ENCODE measurements around the gene METTL27.
"Not testable (repeated sequence)": the region's sequence is repeated elsewhere in the genome, so short reads cannot be mapped to it uniquely, and the experiment has no call there.

The METTL27 gene

DNA sequence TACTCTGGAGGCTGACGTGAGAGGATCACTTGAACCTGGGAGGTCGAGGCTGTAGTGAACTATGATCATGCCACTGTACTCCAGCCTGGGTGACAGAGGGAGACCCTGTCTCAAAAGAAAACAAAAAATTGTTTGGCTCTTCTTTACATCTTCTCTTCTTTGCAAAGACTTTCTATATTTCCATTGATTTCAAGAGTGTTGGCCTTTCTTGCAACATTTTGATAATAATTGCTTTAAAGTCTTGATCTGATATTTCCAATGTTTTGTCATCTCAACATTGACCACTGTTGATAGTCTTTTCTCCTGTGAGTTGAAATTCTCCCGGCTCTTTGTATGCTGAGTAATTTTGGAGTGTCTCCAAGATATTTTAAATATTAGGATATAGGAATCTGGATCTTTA, 29.3 kb downstream of the METTL27 start:
- no peak for DNase-seq

DNA sequence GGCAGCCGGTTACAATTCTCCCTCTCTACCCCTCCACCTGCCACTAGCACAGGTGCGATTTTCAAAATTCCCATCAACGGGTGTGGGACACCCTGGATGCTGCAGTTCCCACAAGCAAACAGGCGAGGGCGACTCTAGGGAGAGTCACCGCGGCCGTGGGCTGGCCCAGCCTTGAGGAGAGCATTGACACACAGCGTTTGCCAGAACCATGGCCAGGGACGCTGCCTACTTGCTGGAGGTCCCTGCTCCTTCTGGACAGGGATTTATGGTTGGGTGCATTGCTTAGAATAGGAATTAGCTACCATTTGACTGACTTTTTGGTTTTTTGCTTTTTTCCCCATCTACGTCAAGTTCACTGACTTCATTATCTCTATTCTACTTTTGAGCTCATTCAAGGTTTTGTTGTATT, 30.6 kb downstream of the METTL27 start:
- DNase-seq, result peak; percentile 64 to 75

DNA sequence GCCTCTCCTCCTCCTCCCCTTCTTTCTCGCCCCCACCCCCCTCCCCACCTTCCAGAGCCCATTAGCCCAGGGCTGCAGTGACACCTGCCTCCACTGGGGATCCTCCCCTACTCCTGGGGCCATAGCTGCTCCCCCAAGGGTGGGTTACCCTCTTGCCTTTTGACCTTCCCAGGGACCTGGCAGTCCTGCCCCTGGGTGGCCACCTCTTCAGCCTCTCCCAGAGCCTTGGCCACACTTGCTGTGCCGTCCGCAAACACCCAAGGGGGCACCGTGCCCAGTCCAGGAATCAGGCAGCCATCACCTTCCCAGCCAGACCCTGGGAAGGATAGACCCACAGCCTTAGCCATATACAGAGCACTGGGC, 31.3 kb downstream of the METTL27 start:
- DNase-seq, result no peak

DNA sequence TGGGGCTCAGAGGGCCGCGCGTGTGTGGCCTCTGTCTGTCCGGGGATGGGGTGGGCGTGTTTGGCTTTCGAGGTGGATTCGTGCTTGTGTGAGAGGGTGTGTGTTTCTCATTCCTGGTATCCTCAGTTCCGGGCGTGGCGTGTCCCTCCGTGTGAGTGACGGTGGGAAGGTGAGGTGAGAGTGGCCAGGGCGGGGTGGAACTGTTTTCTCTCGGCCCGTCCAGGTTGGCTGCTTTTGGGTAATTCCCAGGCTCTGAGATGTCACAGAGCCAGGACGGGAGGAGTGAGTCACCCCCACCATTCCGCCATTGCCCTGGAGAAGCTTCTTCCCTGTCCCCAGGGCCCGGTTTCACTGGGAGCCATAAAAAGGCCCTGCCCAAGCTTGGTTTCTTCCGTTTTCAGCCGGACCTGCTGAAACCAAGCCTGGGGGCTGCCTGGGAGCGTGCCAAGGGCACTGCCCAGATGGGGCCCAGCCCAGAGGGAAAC, 32.8 kb downstream of the METTL27 start:
- no peak for DNase-seq

DNA sequence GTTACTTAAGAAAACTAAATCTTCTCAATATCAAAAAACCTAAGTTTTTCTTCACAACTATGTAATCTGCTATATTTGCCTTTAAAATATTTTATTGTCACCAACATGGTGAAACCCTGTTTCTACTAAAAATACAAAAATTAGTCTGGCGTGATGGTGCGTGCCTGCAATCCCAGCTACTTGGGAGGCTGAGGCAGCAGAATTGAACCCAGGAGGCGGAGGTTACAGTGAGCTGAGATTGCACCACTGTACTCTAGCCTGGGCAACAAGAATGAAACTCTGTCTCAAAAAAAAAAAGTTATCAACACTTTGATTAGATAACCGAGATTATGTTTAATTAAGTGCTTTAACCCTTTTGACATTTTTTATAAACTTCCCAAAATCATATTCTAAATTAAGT, 39.9 kb downstream of the METTL27 start:
- no peak for DNase-seq

DNA sequence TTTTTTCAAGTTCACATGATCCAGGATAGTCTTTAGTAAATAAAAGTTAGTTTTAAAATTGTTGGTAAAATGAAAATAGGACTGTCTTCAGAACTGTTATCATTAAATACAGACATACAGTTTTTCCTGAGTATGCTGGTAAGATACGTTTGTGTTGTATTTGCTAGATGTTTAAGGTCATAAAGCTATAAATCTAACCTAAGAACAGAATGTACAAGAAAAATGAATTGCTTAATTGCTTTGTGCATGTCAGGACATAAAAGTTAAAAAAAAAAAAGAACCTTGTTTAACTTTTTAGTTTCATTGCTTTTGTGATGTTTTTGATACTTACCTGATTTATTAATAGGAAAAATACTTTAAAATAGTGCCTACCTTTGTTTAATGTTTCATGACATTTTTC, 40.7 kb downstream of the METTL27 start:
- no peak for DNase-seq

DNA sequence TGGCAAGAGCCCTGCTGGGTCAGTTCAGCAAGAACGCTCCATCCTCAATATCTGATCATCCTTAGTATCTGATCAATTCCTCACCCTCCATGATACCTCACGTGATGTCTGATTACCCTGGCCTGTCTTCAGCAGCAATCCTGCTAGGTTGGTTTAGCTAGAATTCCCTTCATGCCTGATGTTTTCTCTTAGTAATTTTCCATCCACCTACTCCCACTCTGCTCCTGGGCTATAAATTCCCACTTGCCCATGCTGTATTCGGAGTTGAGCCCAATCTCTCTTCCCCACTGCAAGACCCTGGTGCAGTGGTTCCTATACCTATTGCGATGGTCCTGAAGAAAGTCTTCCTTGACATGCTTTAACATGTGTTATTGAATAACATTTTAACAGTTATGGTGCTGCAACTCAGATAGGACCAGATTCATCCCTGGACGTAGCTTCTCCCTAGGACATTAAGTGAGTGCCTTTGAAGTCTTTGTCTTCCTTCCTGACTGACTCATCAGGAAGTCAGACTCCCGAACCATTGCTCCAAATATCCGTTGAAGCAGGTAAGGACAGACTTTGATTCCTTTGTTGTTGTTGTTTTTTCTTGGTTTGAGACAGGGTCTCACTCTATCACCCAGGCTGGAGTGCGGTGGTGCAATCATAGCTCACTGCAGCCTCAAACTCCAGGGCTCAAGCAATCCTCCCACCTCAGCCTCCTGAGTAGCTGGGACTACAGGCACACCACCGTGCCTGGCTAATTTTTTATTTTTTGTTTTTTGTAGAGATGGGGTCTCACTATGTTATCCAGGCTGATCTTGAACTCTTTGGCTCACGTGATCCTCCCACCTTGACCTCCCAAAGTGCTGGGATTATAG, 42.8 kb downstream of the METTL27 start:
- DNase-seq, result no peak

DNA sequence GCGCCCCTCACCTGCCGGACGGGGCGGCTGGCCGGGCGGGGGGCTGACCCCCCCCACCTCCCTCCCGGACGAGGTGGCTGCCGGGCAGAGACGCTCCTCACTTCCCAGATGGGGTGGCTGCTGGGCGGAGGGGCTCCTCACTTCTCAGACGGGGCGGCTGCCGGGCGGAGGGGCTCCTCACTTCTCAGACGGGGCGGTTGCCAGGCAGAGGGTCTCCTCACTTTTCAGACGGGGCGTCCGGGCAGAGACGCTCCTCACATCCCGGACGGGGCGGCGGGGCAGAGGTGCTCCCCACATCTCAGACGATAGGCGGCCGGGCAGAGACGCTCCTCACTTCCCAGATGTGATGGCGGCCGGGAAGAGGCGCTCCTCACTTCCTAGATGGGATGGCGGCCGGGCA, 45.1 kb downstream of the METTL27 start:
- DNase-seq, result not testable (repeated sequence)

DNA sequence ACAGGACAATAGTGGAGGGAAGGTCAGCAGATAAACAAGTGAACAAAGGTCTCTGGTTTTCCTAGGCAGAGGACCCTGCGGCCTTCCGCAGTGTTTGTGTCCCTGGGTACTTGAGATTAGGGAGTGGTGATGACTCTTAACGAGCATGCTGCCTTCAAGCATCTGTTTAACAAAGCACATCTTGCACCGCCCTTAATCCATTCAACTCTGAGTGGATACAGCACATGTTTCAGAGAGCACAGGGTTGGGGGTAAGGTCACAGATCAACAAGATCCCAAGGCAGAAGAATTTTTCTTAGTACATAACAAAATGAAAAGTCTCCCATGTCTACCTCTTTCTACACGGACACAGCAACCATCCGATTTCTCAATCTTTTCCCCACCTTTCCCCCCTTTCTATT, 45.7 kb downstream of the METTL27 start:
- not testable (repeated sequence) for DNase-seq

DNA sequence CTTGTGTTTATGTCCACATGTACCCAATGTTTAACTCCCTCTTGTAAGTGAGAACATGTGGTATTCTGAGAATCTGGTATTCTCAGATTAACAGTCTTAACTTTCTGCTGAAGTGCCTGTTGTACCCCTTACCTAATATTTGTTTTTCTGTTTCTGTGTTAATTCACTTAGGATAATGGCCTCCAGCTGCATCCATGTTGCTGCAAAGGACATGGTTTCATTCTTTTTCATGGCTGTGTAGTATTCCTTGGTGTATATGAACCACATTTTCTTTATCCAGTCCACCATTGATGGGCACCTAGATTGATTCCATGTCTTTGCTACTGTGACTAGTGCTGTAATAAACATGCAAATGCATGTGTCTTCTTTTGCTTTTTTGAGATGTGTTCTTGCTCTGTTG, 47.1 kb downstream of the METTL27 start:
- not testable (repeated sequence) for DNase-seq

DNA sequence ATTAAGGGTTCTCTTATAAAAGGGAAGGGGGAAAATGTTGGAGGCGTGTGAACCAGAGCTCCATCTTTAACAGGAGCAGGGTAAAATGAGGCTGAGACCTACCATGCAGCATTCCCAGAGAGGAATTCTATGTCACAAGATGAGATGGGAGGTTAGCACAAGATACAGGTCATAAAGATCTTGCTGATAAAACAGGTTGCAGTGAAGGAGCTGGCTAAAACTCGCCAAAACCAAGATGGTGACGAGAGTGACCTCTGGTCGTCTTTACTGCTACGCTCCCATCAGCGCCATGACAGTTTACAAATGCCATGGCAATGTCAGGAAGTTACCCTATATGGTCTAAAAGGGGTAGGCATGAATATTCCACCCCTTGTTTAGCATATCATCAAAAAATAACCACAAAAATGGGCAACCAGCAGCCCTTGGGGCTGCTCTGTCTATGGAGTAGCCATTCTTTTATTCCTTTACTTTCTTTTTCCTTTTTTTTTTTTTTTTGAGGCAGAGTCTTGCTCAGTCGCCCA, 51.1 kb downstream of the METTL27 start:
- not testable (repeated sequence) for DNase-seq

DNA sequence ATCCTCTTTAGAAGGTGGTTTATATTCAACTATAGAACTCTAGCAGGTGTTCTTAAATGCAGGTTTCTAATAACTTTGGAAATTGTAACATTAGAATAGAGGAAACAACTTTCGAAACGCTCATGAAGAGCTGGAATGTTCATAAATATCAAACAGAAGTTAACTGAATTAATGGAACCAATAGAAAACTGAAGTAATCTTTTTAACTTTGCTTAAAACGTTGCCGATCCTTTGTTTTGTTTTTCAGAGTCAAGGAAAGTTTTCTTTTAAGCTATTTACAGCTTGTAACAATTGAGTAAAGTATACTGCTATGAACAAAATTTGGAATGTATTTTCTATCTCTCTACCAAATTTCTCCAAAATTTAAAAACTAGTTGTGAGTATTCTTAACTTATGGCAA, 53.3 kb downstream of the METTL27 start:
- no peak for DNase-seq

DNA sequence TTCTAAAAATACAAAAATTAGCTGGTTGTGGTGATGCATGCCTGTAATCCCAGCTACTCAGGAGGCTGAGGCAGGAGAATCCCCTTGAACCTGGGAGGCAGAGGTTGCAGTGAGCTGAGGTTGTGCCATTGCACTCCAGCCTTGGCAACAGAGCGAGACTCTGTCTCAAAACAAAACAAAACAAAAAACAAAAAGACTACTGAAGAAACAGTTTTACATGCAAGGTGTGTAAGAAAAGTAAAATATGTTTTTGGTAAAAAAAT, 54.6 kb downstream of the METTL27 start:
- DNase-seq, result not testable (repeated sequence)

DNA sequence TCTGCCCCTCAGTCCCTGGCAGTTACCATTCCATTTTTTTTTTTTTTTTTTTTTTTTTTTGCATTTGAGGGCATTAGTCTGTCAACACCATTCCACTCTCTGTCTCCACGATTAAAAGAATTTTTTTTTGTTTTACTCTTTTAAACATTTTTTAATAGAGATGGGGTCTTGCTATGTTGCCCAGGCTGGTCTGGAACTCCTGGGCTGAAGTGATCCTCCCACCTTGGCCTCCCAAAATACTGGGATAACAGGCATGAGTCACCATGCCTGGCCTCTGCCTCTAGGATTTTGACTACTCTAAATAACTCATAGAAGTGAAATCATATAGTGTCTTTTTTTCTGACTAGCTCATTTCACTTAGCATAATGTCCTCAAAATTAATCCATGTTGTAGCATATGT, 55.7 kb downstream of the METTL27 start:
- no peak for DNase-seq
